AG04449 (cell line): ENCODE results near the gene TRAPPC10.

Experiments
- CTCF ChIA-PET: fragments of 350-600 bp; formaldehyde crosslinking; extraction: SDS; loops from one replicate; lab custom pipeline; 2021; ENCODE audit warnings: antibody characterized with exemption; lab: Yijun Ruan, JAX
- POLR2A ChIA-PET: fragments of 400-600, 350-600 bp; formaldehyde crosslinking; extraction: SDS; loops from one replicate; lab custom pipeline; 2020; ENCODE audit warnings: antibody characterized with exemption, inconsistent platforms; lab: Yijun Ruan, JAX
- DNase-seq: peaks from one replicate; pipeline ENCODE4 v3.0.0-alpha.2; 2010; ENCODE audit warnings: low read depth, low spot score
- H3K4me3 ChIP-seq: 2 replicates; pipeline ENCODE4 v1.5.1; 2011; ENCODE audit warnings: low read depth, mild to moderate bottlenecking, control low read depth, low read length
- CTCF ChIP-seq: IDR thresholded peaks from one replicate; pipeline ENCODE4 v1.5.1; 2011; ENCODE audit warnings: mild to moderate bottlenecking, moderate library complexity, low read length, control low read depth, inconsistent platforms; ENCODE audit not compliant: insufficient read depth; ENCODE audit errors: missing control alignments

TRAPPC10 gene

GRCh38 chr21:43994646-43995045, 17.5 kb upstream of the TRAPPC10 start:
- ChIA-PET CTCF (interaction anchor here (1.8 kb wide), 1 partner anchor 19 kb away, joined by 5 read pairs; no protein-coding TSS in a partner anchor), POLR2A (no interaction called here)
- H3K4me3 ChIP-seq = no peak overlapping the region
- no peak for TF ChIP-seq CTCF
- DNase-seq = no peak

- TF ChIP-seq CTCF = no peak
- DNase-seq = no peak
- CTCF ChIA-PET = interaction anchor here (1.8 kb wide), 1 partner anchor 20 kb away, joined by 5 read pairs; no protein-coding TSS in a partner anchor
- POLR2A ChIA-PET = no interaction called here
- no peak overlapping the region for H3K4me3 ChIP-seq
Measured at GRCh38 chr21:43995521-43996105, 16.5 kb upstream of the TRAPPC10 start.

GRCh38 chr21:43997766-43998742, 14.1 kb upstream of the TRAPPC10 start:
- TF ChIP-seq CTCF = no peak
- CTCF ChIA-PET = no interaction called here
- no peak overlapping the region for H3K4me3 ChIP-seq
- no peak for DNase-seq
- POLR2A ChIA-PET = no interaction called here

- TF ChIP-seq CTCF = no peak
- ChIA-PET POLR2A (no interaction called here), CTCF (interaction anchor here (1.1 kb wide), 3 partner anchors 12 to 25 kb away, joined by 3 to 4 read pairs (median 3); partner anchors contain the start of gene TRAPPC10)
- no peak overlapping the region for H3K4me3 ChIP-seq
- no peak for DNase-seq
Measured at GRCh38 chr21:44000360-44000759, 11.7 kb upstream of the TRAPPC10 start.

- no peak for DNase-seq
- TF ChIP-seq CTCF = no peak
- POLR2A ChIA-PET = no interaction called here
- CTCF ChIA-PET = interaction anchor here (1.2 kb wide), 1 partner anchor 64 kb away, joined by 4 read pairs; no protein-coding TSS in a partner anchor
- H3K4me3 ChIP-seq = no peak overlapping the region
Measured at GRCh38 chr21:44002511-44002910, 9.6 kb upstream of the TRAPPC10 start.
